ENCODE data around the gene OLA1.

- no peak for TF ChIP-seq RAD21 (conservative IDR thresholded peaks at IDR 0.05)
- TF ChIP-seq, protein P1, sequence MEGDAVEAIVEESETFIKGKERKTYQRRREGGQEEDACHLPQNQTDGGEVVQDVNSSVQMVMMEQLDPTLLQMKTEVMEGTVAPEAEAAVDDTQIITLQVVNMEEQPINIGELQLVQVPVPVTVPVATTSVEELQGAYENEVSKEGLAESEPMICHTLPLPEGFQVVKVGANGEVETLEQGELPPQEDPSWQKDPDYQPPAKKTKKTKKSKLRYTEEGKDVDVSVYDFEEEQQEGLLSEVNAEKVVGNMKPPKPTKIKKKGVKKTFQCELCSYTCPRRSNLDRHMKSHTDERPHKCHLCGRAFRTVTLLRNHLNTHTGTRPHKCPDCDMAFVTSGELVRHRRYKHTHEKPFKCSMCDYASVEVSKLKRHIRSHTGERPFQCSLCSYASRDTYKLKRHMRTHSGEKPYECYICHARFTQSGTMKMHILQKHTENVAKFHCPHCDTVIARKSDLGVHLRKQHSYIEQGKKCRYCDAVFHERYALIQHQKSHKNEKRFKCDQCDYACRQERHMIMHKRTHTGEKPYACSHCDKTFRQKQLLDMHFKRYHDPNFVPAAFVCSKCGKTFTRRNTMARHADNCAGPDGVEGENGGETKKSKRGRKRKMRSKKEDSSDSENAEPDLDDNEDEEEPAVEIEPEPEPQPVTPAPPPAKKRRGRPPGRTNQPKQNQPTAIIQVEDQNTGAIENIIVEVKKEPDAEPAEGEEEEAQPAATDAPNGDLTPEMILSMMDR (IDR thresholded peaks at IDR 0.05; ENCODE audit: poor library complexity, severe bottlenecking), result no peak
- TF ChIP-seq REST (IDR thresholded peaks at IDR 0.05; ENCODE audit: borderline replicate concordance), result no peak
Observed at GRCh38 chr2:174254267-174254666, 5.9 kb upstream of the OLA1 start.
